ENCODE results near the gene VPS37D. TPM values are rescaled to one million over a fixed set of nuclear protein-coding genes. Genes with fewer than 3 reads are reported as not detected.
A peak's percentile ranks its signal among the peaks of the same experiment; 100 is the strongest.
"Not testable (repeated sequence)": the region's sequence is repeated elsewhere in the genome, so short reads cannot be mapped to it uniquely, and the experiment has no call there.

Gene VPS37D
- polyA plus RNA-seq, 5 donors: 5.5 to 12.3 (median 8.2) TPM

- not testable (repeated sequence) for DNase-seq
Measured at GRCh38 chr7:73676062-73676461, 8.4 kb downstream of the VPS37D start.

DNA sequence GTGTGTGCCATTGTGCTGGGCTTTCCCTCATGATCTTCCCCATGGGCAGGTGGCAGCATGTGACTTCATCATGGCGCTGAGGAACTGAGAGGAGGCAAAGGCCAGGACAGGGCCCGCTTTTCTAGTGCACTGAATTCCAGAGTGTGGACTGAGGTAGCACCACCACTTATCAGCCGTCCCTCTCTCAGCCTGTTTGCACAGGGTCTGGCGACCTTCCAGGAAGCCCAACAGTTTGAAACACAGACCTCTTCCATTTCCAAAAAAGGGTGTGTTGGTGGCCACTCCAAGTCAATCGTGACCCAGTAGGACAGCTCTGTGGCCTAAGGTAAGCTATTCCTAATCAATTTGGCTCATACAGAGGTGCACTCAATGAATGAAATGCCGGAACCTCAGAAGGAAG is 11.2 kb downstream of the VPS37D start:
- no peak for DNase-seq

DNA sequence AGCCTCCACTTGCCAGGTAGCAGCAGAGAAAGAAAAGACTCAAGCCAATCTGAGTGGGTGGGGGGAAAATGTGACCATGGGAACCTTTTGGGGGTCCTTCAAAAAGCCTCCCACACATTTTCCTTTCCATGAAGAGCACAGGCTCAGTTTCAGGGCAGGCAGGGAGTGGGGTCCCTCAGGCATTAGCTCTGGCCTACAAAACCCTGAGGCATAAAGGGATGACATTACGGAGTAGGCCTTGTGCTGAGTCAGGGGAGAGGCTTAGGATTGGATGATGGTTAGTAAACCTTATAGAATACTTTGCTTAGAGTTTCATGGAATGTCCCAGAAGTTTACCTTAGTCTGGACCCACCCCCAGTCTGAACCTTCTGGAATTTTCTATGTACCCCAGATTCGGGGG is 12.1 kb downstream of the VPS37D start:
- no peak for DNase-seq

DNA sequence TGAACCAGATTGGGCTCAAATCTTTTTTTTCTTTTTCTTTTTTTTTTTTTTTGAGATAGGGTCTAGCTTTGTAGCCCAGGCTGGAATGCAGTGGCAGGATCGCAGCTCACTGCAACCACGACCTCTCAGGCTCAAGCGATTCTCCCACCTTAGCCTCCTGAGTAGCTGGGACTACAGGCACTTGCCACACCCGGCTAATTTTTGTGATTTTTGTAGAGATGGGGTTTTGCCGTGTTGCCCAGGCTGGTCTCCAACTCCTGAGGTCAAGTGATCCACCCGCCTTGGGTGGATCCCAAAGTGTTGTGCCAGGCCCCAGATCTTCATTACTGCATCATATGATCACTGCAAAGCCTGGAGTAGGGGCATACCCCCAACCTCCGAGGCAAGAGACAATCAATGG is 12.9 kb downstream of the VPS37D start:
- DNase-seq: no peak

GRCh38 chr7:73681031-73681430 is 13.4 kb downstream of the VPS37D start:
- no peak for DNase-seq

- DNase-seq: no peak
Measured at GRCh38 chr7:73682745-73683055, 15.1 kb downstream of the VPS37D start.

GRCh38 chr7:73683056-73683787 is 15.6 kb downstream of the VPS37D start, which contains the start of the genes BUD23 and DNAJC30:
Gene BUD23 (plus strand): TSS chr7:73683597. CDS start chr7:73683626, 29 bp downstream.
Gene DNAJC30 (minus strand): TSS chr7:73683453. CDS start chr7:73683423, 30 bp downstream.
- DNase-seq: peak; percentile 92 to 93

DNA sequence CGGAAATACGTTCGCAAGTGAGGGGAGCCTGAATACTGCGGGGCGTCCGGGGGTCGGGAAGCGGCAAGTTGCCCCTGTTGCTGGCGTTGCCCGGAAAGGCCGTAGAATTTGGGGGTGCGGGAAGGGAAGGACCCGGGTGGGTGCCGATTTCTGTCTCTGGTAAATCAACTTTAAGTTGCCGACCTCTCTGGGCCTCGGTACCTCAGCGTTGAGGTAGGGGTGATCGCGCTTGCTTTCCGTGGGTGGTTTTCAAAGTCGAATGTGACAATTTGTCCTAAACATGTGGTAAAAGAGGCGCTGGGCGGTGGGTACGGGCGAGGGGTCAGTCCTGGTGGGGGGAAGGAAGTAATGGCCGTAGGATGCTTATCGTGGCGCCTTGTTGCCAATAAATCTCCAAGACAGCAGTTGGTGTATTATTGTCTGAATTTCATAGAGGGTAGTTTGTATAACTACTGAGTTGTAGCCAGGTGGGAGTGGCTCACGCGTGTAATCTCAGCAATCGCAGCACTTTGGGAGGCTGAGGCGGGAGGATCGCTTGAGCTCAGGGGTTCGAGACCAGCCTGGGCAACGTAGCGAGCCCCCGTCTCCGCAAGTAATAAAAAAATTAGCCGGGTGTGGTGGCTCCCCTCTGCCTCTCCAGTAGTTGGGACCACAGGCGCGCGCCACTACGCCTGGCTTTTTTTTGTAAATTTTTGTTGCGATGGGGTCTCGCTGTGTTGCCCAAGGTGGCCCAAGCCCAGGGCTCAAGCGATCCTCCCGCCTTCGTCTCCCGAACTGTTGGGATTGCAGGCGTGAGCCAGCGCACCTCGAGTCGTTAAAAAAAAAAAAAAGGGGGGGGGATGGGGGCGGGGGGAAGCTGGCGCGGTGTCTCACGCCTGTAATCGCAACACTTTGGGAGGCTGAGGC is 16.4 kb downstream of the VPS37D start:
- DNase-seq: peak in 1 of 2 donors; percentile 6

GRCh38 chr7:73685311-73685710 is 17.7 kb downstream of the VPS37D start:
- no peak for DNase-seq

GRCh38 chr7:73688288-73688687 is 20.7 kb downstream of the VPS37D start:
- no peak for DNase-seq

DNA sequence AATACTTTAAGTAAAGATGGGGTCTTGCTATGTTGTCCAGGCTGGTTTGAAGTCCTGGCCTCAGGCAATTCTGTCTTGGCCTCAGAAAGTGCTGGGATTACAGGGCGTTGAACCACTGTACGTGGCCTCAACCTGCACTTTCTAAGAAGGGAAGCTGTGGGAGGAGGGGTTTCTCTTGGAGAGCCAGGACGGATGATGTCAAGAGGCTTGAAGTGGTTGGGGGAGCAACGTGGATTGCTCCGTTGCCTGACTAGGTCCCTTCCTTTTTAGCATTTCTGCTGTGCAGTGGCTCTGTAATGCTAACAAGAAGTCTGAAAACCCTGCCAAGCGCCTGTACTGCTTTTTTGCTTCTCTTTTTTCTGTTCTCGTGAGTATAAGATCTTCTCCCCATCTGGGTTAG is 23.0 kb downstream of the VPS37D start:
- peak in 1 of 2 donors; percentile 32 for DNase-seq

DNA sequence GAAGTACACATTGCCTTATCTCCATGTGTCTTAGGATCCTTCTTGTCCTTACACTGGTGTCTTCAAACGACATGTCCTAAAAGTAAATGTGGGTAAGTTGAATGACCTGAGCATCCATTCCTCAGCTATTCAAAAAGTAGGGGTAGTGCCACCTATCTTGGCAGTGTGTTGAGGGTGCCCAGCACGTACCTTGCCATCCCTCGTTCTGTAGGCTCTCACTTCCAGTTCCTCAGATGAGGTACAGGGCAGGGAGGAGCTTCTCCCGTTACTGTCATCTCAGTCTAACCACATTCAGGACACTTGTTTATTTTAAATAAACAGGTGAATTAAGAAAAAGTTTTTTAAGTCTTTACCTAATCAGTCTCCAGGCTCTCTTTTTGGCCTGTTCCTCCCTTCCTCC is 28.7 kb downstream of the VPS37D start:
- DNase-seq: no peak

- no peak for DNase-seq
Measured at GRCh38 chr7:73698410-73698809, 30.8 kb downstream of the VPS37D start.

GRCh38 chr7:73699370-73700068 is 31.9 kb downstream of the VPS37D start:
- no peak for DNase-seq

- DNase-seq: no peak
Measured at GRCh38 chr7:73700069-73700423, 32.4 kb downstream of the VPS37D start.

DNA sequence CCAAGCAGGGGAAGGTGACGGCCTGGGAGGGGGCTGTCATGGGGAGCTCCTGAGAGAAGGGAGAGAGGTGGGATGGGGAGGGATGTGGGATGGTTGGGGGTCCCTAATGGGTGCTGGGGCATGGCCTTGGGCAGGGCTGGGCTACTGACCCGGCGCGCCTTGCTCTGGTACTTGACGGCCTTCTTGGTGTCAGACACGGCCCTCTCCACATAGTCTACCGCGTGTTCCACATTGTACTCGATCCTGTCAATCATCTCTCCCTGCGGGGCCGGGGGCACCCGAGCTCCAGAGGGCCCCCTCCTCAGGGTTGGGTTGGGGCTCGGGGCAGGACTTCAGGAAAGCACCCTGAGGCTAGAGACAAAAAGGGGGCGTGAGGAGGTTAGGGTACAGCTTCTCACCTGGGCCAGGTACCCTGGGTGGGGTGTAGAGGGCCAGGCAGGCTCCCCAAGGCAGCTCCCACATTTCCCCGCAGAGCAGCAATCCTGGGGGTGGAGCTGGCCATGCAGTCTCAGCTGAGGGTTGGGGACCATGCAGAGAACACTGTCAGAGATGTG is 33.0 kb downstream of the VPS37D start:
- no peak for DNase-seq

- DNase-seq: no peak
Measured at GRCh38 chr7:73701357-73701995, 33.8 kb downstream of the VPS37D start.

GRCh38 chr7:73702226-73702625 is 34.6 kb downstream of the VPS37D start:
- no peak for DNase-seq

DNA sequence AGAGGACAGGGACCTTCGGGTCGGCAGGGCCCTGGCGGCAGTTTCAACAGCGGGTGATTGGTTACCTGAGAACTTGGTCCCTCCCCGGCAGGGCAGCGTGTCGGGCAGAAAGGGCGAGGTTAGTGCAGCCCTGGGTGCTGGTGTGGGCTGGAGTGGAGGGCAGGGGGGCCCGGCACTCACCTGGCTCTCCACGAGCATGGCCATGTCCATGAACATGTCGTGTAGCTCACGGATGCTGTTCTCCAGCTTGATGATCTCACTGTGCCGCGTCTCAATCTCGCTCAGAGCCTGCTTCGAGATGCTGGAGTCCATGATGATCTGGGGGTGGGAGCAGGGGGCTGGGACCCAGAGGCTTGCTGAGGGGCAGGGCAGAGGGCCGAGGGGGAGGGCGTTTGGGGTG is 35.0 kb downstream of the VPS37D start:
- no peak for DNase-seq

- DNase-seq: no peak
Measured at GRCh38 chr7:73703225-73703624, 35.6 kb downstream of the VPS37D start.
